Endothelial cell (in vitro differentiated cells): Measurements from ENCODE around the gene AKR1A1. TPM values are rescaled to one million over a fixed set of nuclear protein-coding genes. Genes with fewer than 3 reads are reported as not detected.
A peak's percentile ranks its signal among the peaks of the same experiment; 100 is the strongest.
"Not testable (repeated sequence)": the region's sequence is repeated elsewhere in the genome, so short reads cannot be mapped to it uniquely, and the experiment has no call there.

Experiments used
- DNase-seq: peaks from one replicate; pipeline ENCODE4 v3.0.0; 2021; ENCODE audit warnings: low spot score
- H3K27ac Mint-ChIP-seq: one replicate; pipeline ENCODE4 v1.8.0; 2021; ENCODE audit warnings: mixed read lengths, inconsistent platforms; ENCODE audit not compliant: unreplicated experiment
- H3K27me3 Mint-ChIP-seq: one replicate; pipeline ENCODE4 v1.8.0; 2021; ENCODE audit warnings: mild to moderate bottlenecking, moderate library complexity, mixed read lengths, inconsistent platforms; ENCODE audit not compliant: unreplicated experiment
- H3K36me3 Mint-ChIP-seq: one replicate; pipeline ENCODE4 v1.8.0; 2021; ENCODE audit warnings: mild to moderate bottlenecking, low read depth, mixed read lengths, inconsistent platforms; ENCODE audit not compliant: unreplicated experiment
- H3K4me1 Mint-ChIP-seq: one replicate; pipeline ENCODE4 v1.8.0; 2021; ENCODE audit warnings: mild to moderate bottlenecking, mixed read lengths, inconsistent platforms; ENCODE audit not compliant: unreplicated experiment
- H3K4me3 Mint-ChIP-seq: one replicate; pipeline ENCODE4 v1.8.0; 2021; ENCODE audit warnings: mild to moderate bottlenecking, mixed read lengths, inconsistent platforms; ENCODE audit not compliant: unreplicated experiment
- H3K9me3 Mint-ChIP-seq: one replicate; pipeline ENCODE4 v1.8.0; 2021; ENCODE audit warnings: mixed read lengths, inconsistent platforms; ENCODE audit not compliant: unreplicated experiment
- total RNA-seq: library from RNA; stranded (reverse); fragmentation: NEBNext Ultra II Directional; extraction: Animal tissue kit (Norgen Biotek cat#: 25700); gene quantifications from one replicate; pipeline ENCODE4 v1.2.1, GENCODE V29; 2021; ENCODE audit not compliant: unreplicated experiment
- TF ChIP-seq, protein P1 (sequence below): fragments of 200-600 bp; sonication (generic); IDR thresholded peaks from one replicate; pipeline ENCODE4 v1.5.0; 2021; ENCODE audit warnings: antibody characterized with exemption; ENCODE audit not compliant: unreplicated experiment

The AKR1A1 gene
- total RNA-seq, 1 donor from 2014 or later, result 125 TPM

DNA sequence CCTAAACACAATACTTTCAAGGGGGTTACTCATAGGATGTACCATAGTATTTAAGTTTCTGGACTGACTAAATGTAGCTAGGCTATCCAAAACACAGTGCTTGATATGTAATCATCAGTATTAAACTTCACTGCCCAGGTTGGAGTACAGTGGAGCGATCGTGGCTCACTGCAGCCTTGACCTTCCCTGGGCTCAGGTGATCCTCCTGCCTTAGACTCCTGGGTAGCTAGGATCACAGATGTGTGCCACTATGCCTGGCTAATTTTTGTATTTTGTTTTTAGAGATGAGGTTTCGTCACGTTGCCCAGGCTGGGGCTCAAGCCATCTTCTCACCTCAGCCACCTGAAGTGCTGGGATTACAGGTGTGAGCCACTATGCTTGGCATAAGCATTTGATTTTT lies 43.8 kb downstream of the AKR1A1 start:
- Mint-ChIP-seq H3K4me1 (no peaks in the 10 kb centered on the region), H3K4me3 (no peak overlapping the region), H3K36me3 (peaks cover 16% of the 10 kb centered on the region), H3K27ac (peak overlapping the region; percentile 50), H3K27me3 (peaks cover 1% of the 10 kb centered on the region), H3K9me3 (no peaks in the 10 kb centered on the region)
- TF ChIP-seq, protein P1, sequence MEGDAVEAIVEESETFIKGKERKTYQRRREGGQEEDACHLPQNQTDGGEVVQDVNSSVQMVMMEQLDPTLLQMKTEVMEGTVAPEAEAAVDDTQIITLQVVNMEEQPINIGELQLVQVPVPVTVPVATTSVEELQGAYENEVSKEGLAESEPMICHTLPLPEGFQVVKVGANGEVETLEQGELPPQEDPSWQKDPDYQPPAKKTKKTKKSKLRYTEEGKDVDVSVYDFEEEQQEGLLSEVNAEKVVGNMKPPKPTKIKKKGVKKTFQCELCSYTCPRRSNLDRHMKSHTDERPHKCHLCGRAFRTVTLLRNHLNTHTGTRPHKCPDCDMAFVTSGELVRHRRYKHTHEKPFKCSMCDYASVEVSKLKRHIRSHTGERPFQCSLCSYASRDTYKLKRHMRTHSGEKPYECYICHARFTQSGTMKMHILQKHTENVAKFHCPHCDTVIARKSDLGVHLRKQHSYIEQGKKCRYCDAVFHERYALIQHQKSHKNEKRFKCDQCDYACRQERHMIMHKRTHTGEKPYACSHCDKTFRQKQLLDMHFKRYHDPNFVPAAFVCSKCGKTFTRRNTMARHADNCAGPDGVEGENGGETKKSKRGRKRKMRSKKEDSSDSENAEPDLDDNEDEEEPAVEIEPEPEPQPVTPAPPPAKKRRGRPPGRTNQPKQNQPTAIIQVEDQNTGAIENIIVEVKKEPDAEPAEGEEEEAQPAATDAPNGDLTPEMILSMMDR, result no peak
- no peak for DNase-seq

DNA sequence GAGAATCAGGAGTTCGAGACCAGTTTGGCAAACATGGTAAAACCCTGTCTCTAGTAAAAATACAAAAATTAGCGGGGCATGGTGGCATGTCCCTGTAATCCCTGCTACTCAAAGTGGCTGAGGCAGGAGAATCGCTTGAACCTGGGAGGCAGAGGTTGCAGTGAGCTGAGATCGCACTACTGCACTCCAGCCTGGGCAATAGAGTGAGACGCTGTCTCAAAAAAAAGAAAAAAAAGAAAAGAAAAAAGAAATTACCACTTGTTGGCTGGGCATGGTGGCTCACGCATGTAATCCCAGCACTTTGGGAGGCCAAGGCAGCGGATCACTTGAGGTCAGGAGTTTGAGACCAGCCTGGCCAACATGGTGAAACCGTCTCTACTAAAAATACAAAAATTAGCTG lies 46.1 kb downstream of the AKR1A1 start:
- H3K36me3 Mint-ChIP-seq, result peaks cover 16% of the 10 kb centered on the region
- DNase-seq, H3K9me3 Mint-ChIP-seq, H3K27me3 Mint-ChIP-seq, H3K4me1 Mint-ChIP-seq, H3K27ac Mint-ChIP-seq, H3K4me3 Mint-ChIP-seq: not testable (repeated sequence)

DNA sequence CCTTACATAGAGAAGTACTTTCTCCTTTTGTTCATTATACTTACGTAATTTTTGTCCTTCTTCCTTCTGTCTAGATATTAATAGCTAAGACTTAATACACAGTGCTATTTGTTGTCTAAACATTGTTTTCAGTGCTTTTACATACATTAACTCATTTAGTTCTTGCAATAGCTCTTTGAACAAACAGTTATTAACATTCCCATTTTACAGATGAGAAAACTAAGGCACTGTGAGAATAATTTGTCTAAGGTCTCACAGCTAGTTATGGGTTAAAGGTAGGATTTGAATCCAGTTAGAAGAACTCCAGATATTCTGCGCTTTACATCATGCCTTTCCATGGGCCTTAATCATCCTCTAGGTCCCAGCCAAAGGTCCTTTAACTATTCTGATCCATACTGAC lies 53.6 kb downstream of the AKR1A1 start:
- Mint-ChIP-seq H3K4me1 (peaks cover 19% of the 10 kb centered on the region), H3K9me3 (no peaks in the 10 kb centered on the region), H3K27ac (no peak overlapping the region), H3K27me3 (peaks cover 5% of the 10 kb centered on the region), H3K36me3 (peaks cover 18% of the 10 kb centered on the region), H3K4me3 (no peak overlapping the region)
- DNase-seq, result no peak
- TF ChIP-seq, protein P1, result no peak

DNA sequence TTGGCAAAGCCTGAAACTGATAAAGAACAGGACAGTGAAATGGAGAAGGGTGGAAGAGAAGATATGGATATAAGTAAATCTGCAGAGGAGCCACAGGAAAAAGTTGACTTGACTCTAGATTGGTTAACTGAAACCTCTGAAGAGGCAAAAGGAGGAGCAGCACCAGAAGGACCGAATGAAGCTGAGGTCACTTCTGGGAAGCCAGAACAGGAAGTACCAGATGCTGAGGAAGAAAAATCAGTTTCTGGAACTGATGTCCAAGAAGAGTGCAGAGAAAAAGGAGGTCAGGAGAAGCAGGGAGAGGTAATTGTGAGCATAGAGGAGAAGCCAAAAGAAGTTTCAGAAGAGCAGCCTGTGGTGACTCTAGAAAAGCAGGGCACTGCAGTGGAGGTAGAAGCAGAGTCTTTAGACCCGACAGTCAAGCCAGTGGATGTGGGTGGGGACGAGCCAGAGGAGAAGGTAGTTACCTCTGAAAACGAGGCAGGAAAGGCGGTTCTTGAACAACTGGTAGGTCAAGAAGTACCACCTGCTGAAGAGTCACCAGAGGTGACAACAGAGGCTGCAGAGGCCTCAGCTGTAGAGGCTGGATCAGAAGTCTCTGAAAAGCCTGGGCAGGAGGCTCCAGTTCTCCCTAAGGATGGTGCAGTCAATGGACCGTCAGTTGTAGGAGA lies 56.9 kb downstream of the AKR1A1 start:
- TF ChIP-seq, protein P1, result no peak
- Mint-ChIP-seq H3K4me1 (peaks cover 19% of the 10 kb centered on the region), H3K4me3 (peak overlapping the region; percentile 8), H3K27me3 (peaks cover 5% of the 10 kb centered on the region), H3K9me3 (no peaks in the 10 kb centered on the region), H3K36me3 (peaks cover 18% of the 10 kb centered on the region), H3K27ac (peak overlapping the region; percentile 84)
- DNase-seq, result no peak

DNA sequence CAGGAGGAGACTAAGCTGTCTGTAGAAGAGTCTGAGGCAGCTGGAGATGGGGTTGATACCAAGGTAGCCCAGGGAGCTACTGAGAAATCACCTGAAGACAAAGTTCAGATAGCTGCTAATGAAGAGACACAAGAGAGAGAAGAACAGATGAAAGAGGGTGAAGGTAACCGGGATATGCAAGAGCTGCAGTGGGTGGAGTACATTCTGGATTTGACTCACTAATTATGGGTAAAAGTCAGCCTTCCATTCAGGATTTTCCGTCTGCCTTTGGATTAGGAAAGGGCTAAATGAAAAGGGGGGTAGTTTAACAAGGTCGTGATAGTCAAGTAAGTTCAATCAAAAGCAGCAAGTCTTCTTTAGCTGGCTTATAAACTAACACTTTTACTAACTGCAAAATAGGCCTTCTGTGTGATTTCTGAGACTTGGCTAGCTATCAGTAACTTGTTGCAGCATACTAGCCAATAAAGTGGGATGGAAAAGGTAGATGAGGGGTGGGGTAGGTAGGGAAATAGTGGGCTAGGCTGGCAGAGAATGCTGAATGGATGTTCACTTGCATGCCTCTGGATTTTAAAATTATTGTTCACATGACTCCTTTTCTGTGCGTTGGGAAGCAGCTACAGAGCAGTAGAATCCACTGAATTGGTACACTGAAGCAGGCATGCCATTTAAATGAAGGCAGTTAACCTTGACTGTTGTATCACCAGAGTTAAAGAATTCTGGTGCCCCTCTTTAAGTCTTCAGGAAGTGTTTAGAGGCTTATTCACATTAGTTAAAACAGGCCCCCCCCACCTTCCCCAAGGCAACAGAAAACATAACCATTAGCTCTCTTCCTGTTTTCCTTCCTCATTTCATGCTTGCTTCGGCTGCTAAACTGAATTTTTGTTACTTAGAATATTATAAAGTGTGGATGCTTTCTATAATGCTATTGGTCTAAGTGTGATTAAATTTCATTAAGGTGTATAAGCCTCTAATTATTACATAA lies 57.8 kb downstream of the AKR1A1 start:
- Mint-ChIP-seq H3K36me3 (peaks cover 22% of the 10 kb centered on the region), H3K27ac (peak overlapping the region; percentile 84)
- DNase-seq, result no peak

More for the DNA sequence above, 57.8 kb downstream of the AKR1A1 start:
- peaks cover 19% of the 10 kb centered on the region for H3K4me1 Mint-ChIP-seq
- H3K27me3 Mint-ChIP-seq, result peaks cover 5% of the 10 kb centered on the region
- H3K9me3 Mint-ChIP-seq, result no peaks in the 10 kb centered on the region
- H3K4me3 Mint-ChIP-seq, result peak overlapping the region; percentile 13
- TF ChIP-seq, protein P1, result no peak
